ENCODE results near the gene CDC20B. TPM values are rescaled to one million over a fixed set of nuclear protein-coding genes. Genes with fewer than 3 reads are reported as not detected.

The CDC20B gene
- total RNA-seq, 1 experiment from 2014 or later: 0.26 TPM

DNA sequence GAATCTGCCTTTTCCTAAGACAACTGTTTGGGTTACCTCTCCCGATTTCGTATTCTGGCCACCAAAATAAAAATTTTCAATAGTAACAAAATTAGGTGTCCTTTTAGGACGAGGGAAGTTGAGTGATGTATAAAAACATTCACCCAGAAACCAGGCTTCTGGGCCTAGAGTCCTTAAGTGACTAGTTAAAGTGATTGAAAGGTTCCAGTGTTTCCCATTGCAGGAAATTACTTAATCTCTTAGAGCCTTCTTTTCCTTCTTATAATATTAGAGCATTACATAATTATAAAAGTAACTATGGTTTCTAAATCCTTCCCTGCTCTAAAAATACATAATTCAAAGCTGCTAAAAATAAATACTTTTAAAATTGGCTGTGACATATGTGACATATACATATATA, 46.8 kb upstream of the CDC20B start:
- H2AFZ ChIP-seq (ENCODE audit: low read length): no peak overlapping the region
- no peaks in the 10 kb centered on the region; a peak in 1 of 7 replicates for H3K36me3 Mint-ChIP-seq (ENCODE audit: insufficient read depth in 1 of 3, low read depth in 3 of 3)
- H3K27ac Mint-ChIP-seq: no peak overlapping the region

More for the DNA sequence above, 46.8 kb upstream of the CDC20B start:
- no peak overlapping the region for H3K56ac ChIP-seq (ENCODE audit: insufficient read length, low read depth, low read length)
- H3K4me2 ChIP-seq (ENCODE audit: insufficient read depth, insufficient read length, low read length): peak overlapping the region; percentile 59
- TF ChIP-seq, protein P1, sequence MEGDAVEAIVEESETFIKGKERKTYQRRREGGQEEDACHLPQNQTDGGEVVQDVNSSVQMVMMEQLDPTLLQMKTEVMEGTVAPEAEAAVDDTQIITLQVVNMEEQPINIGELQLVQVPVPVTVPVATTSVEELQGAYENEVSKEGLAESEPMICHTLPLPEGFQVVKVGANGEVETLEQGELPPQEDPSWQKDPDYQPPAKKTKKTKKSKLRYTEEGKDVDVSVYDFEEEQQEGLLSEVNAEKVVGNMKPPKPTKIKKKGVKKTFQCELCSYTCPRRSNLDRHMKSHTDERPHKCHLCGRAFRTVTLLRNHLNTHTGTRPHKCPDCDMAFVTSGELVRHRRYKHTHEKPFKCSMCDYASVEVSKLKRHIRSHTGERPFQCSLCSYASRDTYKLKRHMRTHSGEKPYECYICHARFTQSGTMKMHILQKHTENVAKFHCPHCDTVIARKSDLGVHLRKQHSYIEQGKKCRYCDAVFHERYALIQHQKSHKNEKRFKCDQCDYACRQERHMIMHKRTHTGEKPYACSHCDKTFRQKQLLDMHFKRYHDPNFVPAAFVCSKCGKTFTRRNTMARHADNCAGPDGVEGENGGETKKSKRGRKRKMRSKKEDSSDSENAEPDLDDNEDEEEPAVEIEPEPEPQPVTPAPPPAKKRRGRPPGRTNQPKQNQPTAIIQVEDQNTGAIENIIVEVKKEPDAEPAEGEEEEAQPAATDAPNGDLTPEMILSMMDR (conservative IDR thresholded peaks at IDR 0.05): no peak
- H3K27ac ChIP-seq (ENCODE audit: insufficient read length, low read depth, low read length): no peak overlapping the region
- H2AK5ac ChIP-seq (ENCODE audit: insufficient read length, low read length): no peak overlapping the region
- Mint-ChIP-seq H3K4me3 (peak overlapping the region; percentile 82 to 85; a peak in 4 of 5 replicates), H3K27me3 (ENCODE audit: low read depth) (peaks cover 79% of the 10 kb centered on the region), H3K4me1 (peaks cover 22 to 29% of the 10 kb centered on the region in 2 experiments), H3K9me3 (peaks cover 2 to 13% of the 10 kb centered on the region in 2 experiments; a peak in 3 of 5 replicates)
- H3K23me2 ChIP-seq (ENCODE audit: insufficient read length, low read depth, low read length, poor library complexity, severe bottlenecking): no peaks in the 10 kb centered on the region
- no peak overlapping the region for H4K91ac ChIP-seq (ENCODE audit: insufficient read length, low read depth, low read length)
- H3K23ac ChIP-seq (ENCODE audit: insufficient read length, low read depth, low read length): no peak overlapping the region
- H3K27me3 ChIP-seq (ENCODE audit: insufficient read depth, low read length): peaks cover 46% of the 10 kb centered on the region
- no peak overlapping the region for H4K8ac ChIP-seq (replicated peaks; ENCODE audit: insufficient read length, low read depth, low read length)
- H2BK20ac ChIP-seq (ENCODE audit: low read depth, low read length, poor library complexity, severe bottlenecking): no peak overlapping the region
- no CpG with 5 or more reads among the region's 3 CpGs for WGBS (ENCODE audit: extremely low coverage, insufficient read length, low lambda C conversion rate)
- no peak overlapping the region for H2BK15ac ChIP-seq (ENCODE audit: low read depth, low read length)
- no peak overlapping the region for H4K5ac ChIP-seq (ENCODE audit: insufficient read length, low read depth, low read length)
- H2BK5ac ChIP-seq (ENCODE audit: insufficient read length, low read length): no peak overlapping the region
- H2BK120ac ChIP-seq (ENCODE audit: low read depth, low read length, poor library complexity, severe bottlenecking): no peak overlapping the region
- no peaks in the 10 kb centered on the region for H3K79me1 ChIP-seq (ENCODE audit: insufficient read depth, low read depth, low read length, poor library complexity, severe bottlenecking)
- H3K4me1 ChIP-seq (ENCODE audit: insufficient read depth, low read length): no peaks in the 10 kb centered on the region
- H3K9me3 ChIP-seq (ENCODE audit: control insufficient read depth, low read depth, low read length): no peaks in the 10 kb centered on the region
- no peak overlapping the region for H2BK12ac ChIP-seq (ENCODE audit: insufficient read length, low read depth, low read length)
- H3T11ph ChIP-seq (ENCODE audit: low read length): no peak overlapping the region
- DNase-seq: no peak
- no peak overlapping the region for H3K18ac ChIP-seq (ENCODE audit: insufficient read length, low read depth, low read length)
- no peaks in the 10 kb centered on the region for H4K20me1 ChIP-seq (ENCODE audit: control insufficient read depth, insufficient read depth, insufficient read length)
- no peak overlapping the region for H3K9ac ChIP-seq (ENCODE audit: extremely low read depth, insufficient read length, low read length)
- no peak overlapping the region for H3K4ac ChIP-seq (ENCODE audit: low read depth, low read length)
- H3K79me2 ChIP-seq (ENCODE audit: insufficient read depth, low read length): no peaks in the 10 kb centered on the region
- no peak overlapping the region for H3K14ac ChIP-seq (ENCODE audit: insufficient read depth, low read length)
